Thyroid gland (tissue), 4 donors: ENCODE measurements around the gene NXT1. TPM values are rescaled to one million over a fixed set of nuclear protein-coding genes. Genes with fewer than 3 reads are reported as not detected.

Source experiments
- DNase-seq, 2 donors: peaks; one replicate each; pipeline ENCODE4 v3.0.0-alpha.2; 2019
- H3K27ac ChIP-seq, 3 donors: fragments of 200-600 bp; sonication (generic); 1 replicate in 2 of 3; 2 replicates in 1 of 3; pipeline ENCODE4 v1.5.1; 2016 to 2019; ENCODE audit warnings: mild to moderate bottlenecking in 1 of 3, moderate library complexity in 1 of 3
- H3K27me3 ChIP-seq: fragments of 200-600 bp; sonication (generic); one replicate; pipeline ENCODE4 v1.5.1; 2019
- H3K36me3 ChIP-seq, 2 donors: fragments of 200-600 bp; sonication (generic); one replicate each; pipeline ENCODE4 v1.5.1; 2016 to 2019
- H3K4me1 ChIP-seq, 2 donors: fragments of 200-600 bp; sonication (generic); one replicate each; pipeline ENCODE4 v1.5.1; 2017 to 2019
- H3K4me3 ChIP-seq, 3 donors: fragments of 200-600 bp; sonication (generic); replicated peaks in 1 of 3; 1 replicate in 2 of 3; 2 replicates in 1 of 3; pipeline ENCODE4 v1.5.1; 2016; ENCODE audit warnings: mild to moderate bottlenecking in 1 of 3
- H3K9me3 ChIP-seq: fragments of 200-600 bp; sonication (generic); one replicate; pipeline ENCODE4 v1.5.1; 2017
- POLR2A ChIP-seq, 2 donors: fragments of 450-650 bp; IDR thresholded peaks; one replicate each; pipeline ENCODE4 v1.6.1; 2017; ENCODE audit warnings: antibody characterized with exemption in 2 of 2, mild to moderate bottlenecking in 2 of 2, moderate library complexity in 1 of 2
- WGBS, 2 donors: methylation state at CpG; one replicate each; pipeline ENCODE4 v1.1.5; 2017; 5-methylcytosine and 5-hydroxymethylcytosine counted together
- intact Hi-C: fragments of 100-400 bp; cut with DNase I; formaldehyde crosslinking; loops from one replicate; pipeline ENCODE4 v1.15.1; 2023
- total RNA-seq, 4 donors: library from RNA; depleted of rRNA; stranded (reverse); fragments of >200 nt; gene quantifications; one replicate each; pipeline ENCODE4 v1.2.3, GENCODE V29; 2016
- TF ChIP-seq, protein P1 (sequence below), 6 experiments: fragments of 200-600 bp in 3 of 6; fragments of 450-650 bp in 3 of 6; sonication (generic) in 3 of 6; IDR thresholded peaks; one replicate each; pipeline ENCODE4 v1.5.1; 2016 to 2019; ENCODE audit warnings: antibody characterized with exemption in 6 of 6, mild to moderate bottlenecking in 2 of 6, inconsistent platforms in 1 of 6, moderate library complexity in 1 of 6

The NXT1 gene
- total RNA-seq, 4 donors from 2014 or later: 27.2 to 50.8 (median 37.2) TPM

DNA sequence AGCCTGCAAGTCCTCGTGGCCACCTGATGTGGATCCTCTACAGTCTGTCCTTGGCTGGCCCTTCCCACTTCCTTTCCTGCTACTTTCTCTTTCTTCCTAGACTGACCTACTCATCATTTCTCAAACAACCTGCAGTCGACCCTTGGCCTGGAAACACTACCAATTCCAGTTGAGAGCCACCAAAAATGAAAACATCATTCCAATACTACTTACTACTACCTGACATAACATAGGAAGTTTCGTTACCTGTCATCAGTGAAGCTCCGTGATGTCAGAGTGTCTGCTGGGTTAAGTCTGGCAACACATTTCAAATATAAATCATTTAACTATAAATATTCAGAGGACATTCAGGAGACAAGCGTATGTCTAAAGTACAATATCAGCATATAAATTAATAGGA, 25.2 kb downstream of the NXT1 start:
- WGBS, 2 donors: 93 to 96% methylated on average over 5 of the region's 5 CpGs
- intact Hi-C loops: no loop called here
- no peak for TF ChIP-seq POLR2A (IDR thresholded peaks at IDR 0.05)
- TF ChIP-seq, protein P1, sequence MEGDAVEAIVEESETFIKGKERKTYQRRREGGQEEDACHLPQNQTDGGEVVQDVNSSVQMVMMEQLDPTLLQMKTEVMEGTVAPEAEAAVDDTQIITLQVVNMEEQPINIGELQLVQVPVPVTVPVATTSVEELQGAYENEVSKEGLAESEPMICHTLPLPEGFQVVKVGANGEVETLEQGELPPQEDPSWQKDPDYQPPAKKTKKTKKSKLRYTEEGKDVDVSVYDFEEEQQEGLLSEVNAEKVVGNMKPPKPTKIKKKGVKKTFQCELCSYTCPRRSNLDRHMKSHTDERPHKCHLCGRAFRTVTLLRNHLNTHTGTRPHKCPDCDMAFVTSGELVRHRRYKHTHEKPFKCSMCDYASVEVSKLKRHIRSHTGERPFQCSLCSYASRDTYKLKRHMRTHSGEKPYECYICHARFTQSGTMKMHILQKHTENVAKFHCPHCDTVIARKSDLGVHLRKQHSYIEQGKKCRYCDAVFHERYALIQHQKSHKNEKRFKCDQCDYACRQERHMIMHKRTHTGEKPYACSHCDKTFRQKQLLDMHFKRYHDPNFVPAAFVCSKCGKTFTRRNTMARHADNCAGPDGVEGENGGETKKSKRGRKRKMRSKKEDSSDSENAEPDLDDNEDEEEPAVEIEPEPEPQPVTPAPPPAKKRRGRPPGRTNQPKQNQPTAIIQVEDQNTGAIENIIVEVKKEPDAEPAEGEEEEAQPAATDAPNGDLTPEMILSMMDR (IDR thresholded peaks at IDR 0.05): no peak
- peaks cover 18 to 49% of the 10 kb centered on the region in 2 donors for H3K36me3 ChIP-seq
- DNase-seq: no peak
- no peaks in the 10 kb centered on the region for H3K27me3 ChIP-seq
- no peaks in the 10 kb centered on the region for H3K4me1 ChIP-seq
- no peak overlapping the region for H3K27ac ChIP-seq
- no peaks in the 10 kb centered on the region for H3K9me3 ChIP-seq
- H3K4me3 ChIP-seq: no peak overlapping the region

DNA sequence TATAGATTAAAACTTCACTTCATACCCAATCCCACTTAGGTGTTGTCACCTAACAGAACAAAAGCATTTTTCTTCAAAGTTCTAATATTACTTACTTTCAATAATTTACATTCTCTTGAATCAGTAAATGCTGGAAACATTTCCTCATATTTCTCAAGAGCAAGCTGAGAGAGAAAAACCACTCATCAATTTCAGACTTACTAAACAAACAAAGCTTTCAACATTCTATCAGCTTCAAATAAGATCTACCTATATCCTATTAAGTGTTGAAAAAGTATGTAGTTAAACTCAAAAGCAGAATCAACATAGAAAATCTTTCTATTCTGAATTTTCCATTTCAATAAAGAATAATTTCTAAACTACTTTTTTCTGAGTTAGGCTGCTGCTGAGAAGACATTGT, 29.2 kb downstream of the NXT1 start:
- DNase-seq: no peak
- Histone ChIP-seq H3K27ac (no peak overlapping the region), H3K4me3 (no peak overlapping the region), H3K27me3 (no peaks in the 10 kb centered on the region), H3K9me3 (no peaks in the 10 kb centered on the region), H3K4me1 (no peaks in the 10 kb centered on the region), H3K36me3 (peaks cover 11 to 26% of the 10 kb centered on the region in 2 donors)
- TF ChIP-seq, protein P1 (IDR thresholded peaks at IDR 0.05): no peak
- TF ChIP-seq POLR2A (IDR thresholded peaks at IDR 0.05): no peak
- intact Hi-C loops: no loop called here

DNA sequence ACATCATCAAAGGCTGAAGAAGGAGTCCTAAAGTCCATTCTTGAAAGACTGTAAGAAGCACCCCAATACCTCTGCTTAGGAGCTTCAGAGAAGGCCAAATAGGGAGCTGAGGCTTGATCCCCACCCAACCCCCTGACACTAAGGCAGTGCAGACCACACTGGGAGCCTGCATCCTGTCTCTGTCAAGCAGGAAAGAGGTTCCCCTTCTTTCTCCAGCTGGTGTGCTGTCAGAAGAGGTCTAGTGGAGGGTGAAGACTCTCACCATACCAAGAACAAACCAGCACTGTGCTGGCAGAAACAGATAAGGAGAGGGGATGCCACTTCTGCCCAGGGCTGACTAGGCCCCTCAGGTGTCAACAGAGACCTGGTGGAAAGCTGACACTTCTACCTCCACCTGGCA, 31.3 kb downstream of the NXT1 start:
- Histone ChIP-seq H3K36me3 (peaks cover 5 to 14% of the 10 kb centered on the region in 2 donors), H3K4me3 (no peak overlapping the region), H3K27ac (no peak overlapping the region), H3K9me3 (no peaks in the 10 kb centered on the region), H3K27me3 (no peaks in the 10 kb centered on the region), H3K4me1 (no peaks in the 10 kb centered on the region)
- intact Hi-C loops: no loop called here
- no peak for DNase-seq
- TF ChIP-seq, protein P1 (IDR thresholded peaks at IDR 0.05): no peak

DNA sequence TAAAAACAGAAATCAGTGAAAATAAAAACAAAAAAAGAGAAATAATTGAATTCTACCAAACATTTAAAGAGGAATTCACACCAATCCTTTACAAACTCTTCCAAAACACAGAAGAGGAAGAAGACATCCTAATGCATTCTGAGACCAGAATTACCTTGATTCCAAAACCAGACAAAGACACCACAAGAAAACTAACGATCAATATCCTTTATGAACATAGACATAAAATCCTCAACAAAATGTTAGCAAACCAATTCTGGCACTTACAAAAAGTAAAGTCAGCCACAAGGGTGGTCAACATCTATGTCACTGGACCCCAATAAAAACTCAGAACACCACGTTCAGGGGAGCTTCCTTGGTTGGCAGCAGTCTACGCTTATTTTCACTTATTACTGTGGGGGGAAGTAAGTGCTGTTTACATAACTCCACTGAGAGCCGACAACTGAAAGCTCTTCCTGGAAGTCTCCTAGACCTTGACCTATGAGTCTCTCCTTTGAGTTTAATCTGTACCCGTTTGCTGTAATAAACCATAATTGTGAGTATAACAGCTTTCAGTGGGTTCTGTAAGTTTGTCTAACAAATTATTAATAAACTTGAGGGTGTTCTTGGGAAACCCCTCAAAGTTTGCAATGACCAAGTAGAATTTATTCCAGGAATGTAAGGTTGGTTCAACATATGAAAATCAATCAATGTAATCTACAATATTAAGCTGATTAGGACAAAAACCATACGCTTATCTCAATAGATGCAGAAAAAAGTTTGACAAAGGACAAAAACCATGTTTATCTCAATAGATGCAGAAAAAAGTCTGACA, 35.9 kb downstream of the NXT1 start:
- intact Hi-C loops: no loop called here
- no peak overlapping the region for H3K27ac ChIP-seq
- no peaks in the 10 kb centered on the region for H3K9me3 ChIP-seq
- WGBS, 2 donors: 85 to 87% methylated on average over 6 of the region's 6 CpGs
- TF ChIP-seq, protein P1 (IDR thresholded peaks at IDR 0.05): no peak
- no peak for TF ChIP-seq POLR2A (IDR thresholded peaks at IDR 0.05)
- no peak for DNase-seq
- H3K4me3 ChIP-seq: no peak overlapping the region
- no peaks in the 10 kb centered on the region for H3K4me1 ChIP-seq
- H3K36me3 ChIP-seq: no peaks in the 10 kb centered on the region
- H3K27me3 ChIP-seq: no peaks in the 10 kb centered on the region

DNA sequence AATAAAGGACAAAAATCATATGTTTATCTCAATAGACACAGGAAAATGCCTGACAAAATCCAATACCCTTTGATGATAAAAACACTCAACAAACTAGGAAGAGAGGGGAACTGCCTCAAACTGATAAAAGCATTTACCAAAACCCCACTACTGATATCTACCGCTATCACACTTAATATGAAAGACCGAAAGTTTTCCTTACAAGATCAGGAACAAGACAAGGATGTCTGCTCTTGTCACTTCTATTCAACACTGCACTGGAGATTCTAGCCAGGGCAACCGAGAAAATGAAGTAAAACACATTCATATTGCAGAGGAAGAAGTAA, 36.5 kb downstream of the NXT1 start:
- WGBS, 2 donors: 96 to 98% methylated on average over 3 of the region's 3 CpGs
- no peak for TF ChIP-seq POLR2A (IDR thresholded peaks at IDR 0.05)
- TF ChIP-seq, protein P1 (IDR thresholded peaks at IDR 0.05): no peak
- intact Hi-C loops: no loop called here
- DNase-seq: no peak
- Histone ChIP-seq H3K36me3 (peaks cover 0 to under 1% of the 10 kb centered on the region in 2 donors), H3K9me3 (no peaks in the 10 kb centered on the region), H3K4me3 (no peak overlapping the region), H3K4me1 (no peaks in the 10 kb centered on the region), H3K27me3 (no peaks in the 10 kb centered on the region), H3K27ac (no peak overlapping the region)
